Endothelial cell of umbilical vein (primary cell): ENCODE measurements around the gene NDUFAF2.

Experiments used
- MYC ChIP-seq: IDR thresholded peaks from one replicate; pipeline ENCODE4 v1.6.1; 2011; ENCODE audit warnings: mild to moderate bottlenecking, low read depth, low read length
- TF ChIP-seq, protein P1 (sequence below), 2 donors: IDR thresholded peaks; 1 replicate in 1 of 2; 2 replicates in 1 of 2; pipeline ENCODE4 v1.5.1; 2011; ENCODE audit warnings: low read length in 2 of 2, mild to moderate bottlenecking in 2 of 2, moderate library complexity in 2 of 2, control low read depth in 1 of 2, inconsistent platforms in 1 of 2, low read depth in 1 of 2; ENCODE audit not compliant: insufficient read depth in 1 of 2; ENCODE audit errors: extremely low read depth in 1 of 2

DNA sequence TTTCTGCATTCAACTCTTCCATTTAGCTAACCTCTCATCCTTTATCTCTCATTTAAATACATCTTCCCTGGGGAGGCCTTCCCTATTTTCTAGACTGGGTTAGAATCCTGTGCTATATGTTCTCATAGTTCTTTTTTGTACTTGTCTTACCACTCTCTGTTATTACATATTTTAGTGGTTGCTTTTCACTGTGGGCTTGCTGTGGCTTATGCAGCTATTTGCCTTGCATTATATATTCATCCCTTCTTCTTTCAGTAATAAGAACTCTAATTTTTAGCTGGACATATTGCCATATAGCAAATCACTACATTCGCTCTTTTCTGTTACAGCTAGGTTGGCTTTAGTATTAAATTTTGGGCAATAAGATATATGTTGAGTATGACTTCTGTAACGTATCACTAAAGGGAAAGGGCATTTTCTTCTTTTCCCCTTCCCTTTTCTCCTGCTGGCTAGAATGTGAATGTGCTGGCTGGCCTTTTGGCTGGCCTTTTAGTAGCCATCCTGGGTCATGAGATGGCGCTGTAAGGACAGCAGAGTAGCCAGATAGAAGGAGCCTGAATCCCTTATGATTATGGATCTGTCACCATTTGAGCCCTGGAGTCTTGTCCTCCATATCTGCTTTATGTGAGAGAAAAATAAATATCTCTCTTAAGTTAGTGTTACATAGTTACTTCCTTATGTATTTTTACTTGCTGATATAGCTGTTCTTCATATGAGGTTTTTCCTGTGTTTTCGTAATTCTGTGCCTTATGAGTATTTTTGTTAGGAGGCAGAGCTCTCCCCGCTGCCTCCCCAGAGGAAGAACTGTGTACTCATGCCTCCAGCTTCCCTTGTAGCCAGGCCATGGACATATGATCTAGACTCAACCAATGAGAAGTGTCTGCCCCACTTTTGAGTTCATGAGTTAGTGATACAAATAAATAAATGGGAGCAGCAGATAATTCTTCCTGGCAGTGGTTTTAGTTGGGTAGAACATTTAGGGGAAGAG, 65.8 kb downstream of the NDUFAF2 start:
- TF ChIP-seq, protein P1, sequence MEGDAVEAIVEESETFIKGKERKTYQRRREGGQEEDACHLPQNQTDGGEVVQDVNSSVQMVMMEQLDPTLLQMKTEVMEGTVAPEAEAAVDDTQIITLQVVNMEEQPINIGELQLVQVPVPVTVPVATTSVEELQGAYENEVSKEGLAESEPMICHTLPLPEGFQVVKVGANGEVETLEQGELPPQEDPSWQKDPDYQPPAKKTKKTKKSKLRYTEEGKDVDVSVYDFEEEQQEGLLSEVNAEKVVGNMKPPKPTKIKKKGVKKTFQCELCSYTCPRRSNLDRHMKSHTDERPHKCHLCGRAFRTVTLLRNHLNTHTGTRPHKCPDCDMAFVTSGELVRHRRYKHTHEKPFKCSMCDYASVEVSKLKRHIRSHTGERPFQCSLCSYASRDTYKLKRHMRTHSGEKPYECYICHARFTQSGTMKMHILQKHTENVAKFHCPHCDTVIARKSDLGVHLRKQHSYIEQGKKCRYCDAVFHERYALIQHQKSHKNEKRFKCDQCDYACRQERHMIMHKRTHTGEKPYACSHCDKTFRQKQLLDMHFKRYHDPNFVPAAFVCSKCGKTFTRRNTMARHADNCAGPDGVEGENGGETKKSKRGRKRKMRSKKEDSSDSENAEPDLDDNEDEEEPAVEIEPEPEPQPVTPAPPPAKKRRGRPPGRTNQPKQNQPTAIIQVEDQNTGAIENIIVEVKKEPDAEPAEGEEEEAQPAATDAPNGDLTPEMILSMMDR (IDR thresholded peaks at IDR 0.05; ENCODE audit: extremely low read depth in 1 of 2, insufficient read depth in 1 of 2, low read depth in 1 of 2, low read length in 2 of 2) = peak; percentile 8 to 14
- no peak for TF ChIP-seq MYC
